Breast epithelium (tissue), 4 donors: Measurements from ENCODE around the gene GNB1. TPM values are rescaled to one million over a fixed set of nuclear protein-coding genes. Genes with fewer than 3 reads are reported as not detected.

Experiments
- DNase-seq, 2 donors: peaks; one replicate each; pipeline ENCODE4 v3.0.0-alpha.2; 2019; ENCODE audit warnings: low spot score in 2 of 2
- H3K27ac ChIP-seq, 2 donors: fragments of 200-600 bp; sonication (generic) in 1 of 2; one replicate each; pipeline ENCODE4 v1.5.1; 2016 to 2019; ENCODE audit warnings: mild to moderate bottlenecking in 1 of 2
- H3K27me3 ChIP-seq, 2 donors: fragments of 200-600 bp; sonication (generic) in 1 of 2; one replicate each; pipeline versions ENCODE4 v1.5.1 to v1.6.0; 2017 to 2019; ENCODE audit warnings: control low read depth in 1 of 2, mild to moderate bottlenecking in 1 of 2
- H3K36me3 ChIP-seq: fragments of 200-600 bp; one replicate; pipeline ENCODE4 v1.5.1; 2019
- H3K4me1 ChIP-seq, 2 donors: fragments of 200-600 bp; sonication (generic); one replicate each; pipeline ENCODE4 v1.5.1; 2016 to 2019; ENCODE audit warnings: control low read depth in 1 of 2
- H3K4me3 ChIP-seq, 3 donors: fragments of 200-600 bp; sonication (generic); 1 replicate in 2 of 3; 2 replicates in 1 of 3; pipeline ENCODE4 v1.5.1; 2016 to 2019; ENCODE audit warnings: mild to moderate bottlenecking in 3 of 3, moderate library complexity in 2 of 3
- H3K9me3 ChIP-seq, 2 donors: fragments of 200-600 bp; sonication (generic) in 1 of 2; one replicate each; pipeline ENCODE4 v1.5.1; 2016 to 2019; ENCODE audit warnings: control low read depth in 1 of 2
- POLR2A ChIP-seq: fragments of 450-650 bp; IDR thresholded peaks from one replicate; pipeline ENCODE4 v1.6.1; 2016; ENCODE audit warnings: antibody characterized with exemption, mild to moderate bottlenecking, moderate library complexity
- POLR2AphosphoS5 ChIP-seq, 3 donors: sonication (generic); formaldehyde crosslinking; IDR thresholded peaks; one replicate each; pipeline ENCODE4 v1.6.1; 2017; ENCODE audit warnings: antibody characterized with exemption in 3 of 3
- intact Hi-C: fragments of 100-400 bp; cut with DNase I; formaldehyde crosslinking; loops from one replicate; pipeline ENCODE4 v1.15.1; 2023; ENCODE audit warnings: low total_unique reads
- total RNA-seq, 3 donors: library from RNA; depleted of rRNA; stranded (reverse); fragments of >200 nt; gene quantifications; one replicate each; pipeline ENCODE4 v1.1.0, GENCODE V29; 2016
- TF ChIP-seq, protein P1 (sequence below), 3 donors: fragments of 450-650 bp; IDR thresholded peaks; one replicate each; pipeline ENCODE4 v1.5.1; 2016 to 2017; ENCODE audit warnings: antibody characterized with exemption in 3 of 3, mild to moderate bottlenecking in 3 of 3, moderate library complexity in 3 of 3

GNB1 gene
- total RNA-seq, 3 donors from 2014 or later = 108 to 138 (median 123) TPM

DNA sequence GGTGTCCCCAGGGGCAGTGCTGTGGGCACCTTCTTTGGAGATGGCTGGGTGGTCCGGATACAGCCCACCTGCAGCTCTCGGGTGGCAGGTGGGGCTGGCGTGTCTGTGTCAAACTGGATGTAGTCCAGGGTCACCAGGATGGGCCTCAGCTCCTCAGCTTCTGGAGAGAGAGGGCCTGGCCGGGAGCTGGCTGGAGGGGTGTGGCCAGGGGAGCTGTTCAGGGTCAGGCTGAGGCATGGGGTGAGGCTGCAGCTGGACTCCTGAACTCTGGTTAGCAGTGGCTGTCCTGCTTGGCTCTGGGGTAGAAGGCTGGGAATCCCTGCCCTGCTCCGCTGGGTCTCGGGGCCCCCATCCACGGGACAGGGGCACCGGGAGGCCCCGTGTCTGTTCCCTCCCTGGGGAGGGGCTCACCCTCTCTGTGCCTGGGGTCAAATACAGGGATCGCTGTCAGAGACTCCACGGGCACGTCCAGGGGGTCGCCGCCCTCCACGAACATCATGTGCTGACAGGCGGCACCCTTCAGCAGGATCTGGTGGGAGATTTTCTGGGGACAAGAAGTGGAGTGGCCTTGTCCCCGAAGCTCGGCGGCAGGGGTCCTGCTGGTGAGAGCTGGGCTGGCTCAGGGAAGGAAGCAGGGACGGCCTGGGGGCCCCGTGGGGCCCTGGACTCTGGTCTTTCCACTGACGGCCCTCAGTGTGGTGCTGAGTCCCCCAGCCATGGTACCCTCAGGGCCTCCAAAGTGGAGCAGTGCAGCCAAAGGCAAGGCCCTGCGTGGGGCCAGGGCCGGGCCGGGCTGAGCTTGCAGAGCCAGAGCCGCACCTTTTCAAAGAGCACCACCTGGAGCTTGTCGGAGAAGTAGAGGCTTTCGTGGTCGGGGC is 32.3 kb upstream of the GNB1 start:
- no peaks in the 10 kb centered on the region for H3K9me3 ChIP-seq
- peaks cover 5 to 6% of the 10 kb centered on the region in 2 donors for H3K4me1 ChIP-seq
- no peak overlapping the region for H3K27ac ChIP-seq
- H3K36me3 ChIP-seq = no peaks in the 10 kb centered on the region
- no peak overlapping the region for H3K4me3 ChIP-seq
- intact Hi-C loops = no loop called here
- no peak for TF ChIP-seq POLR2A
- TF ChIP-seq, protein P1, sequence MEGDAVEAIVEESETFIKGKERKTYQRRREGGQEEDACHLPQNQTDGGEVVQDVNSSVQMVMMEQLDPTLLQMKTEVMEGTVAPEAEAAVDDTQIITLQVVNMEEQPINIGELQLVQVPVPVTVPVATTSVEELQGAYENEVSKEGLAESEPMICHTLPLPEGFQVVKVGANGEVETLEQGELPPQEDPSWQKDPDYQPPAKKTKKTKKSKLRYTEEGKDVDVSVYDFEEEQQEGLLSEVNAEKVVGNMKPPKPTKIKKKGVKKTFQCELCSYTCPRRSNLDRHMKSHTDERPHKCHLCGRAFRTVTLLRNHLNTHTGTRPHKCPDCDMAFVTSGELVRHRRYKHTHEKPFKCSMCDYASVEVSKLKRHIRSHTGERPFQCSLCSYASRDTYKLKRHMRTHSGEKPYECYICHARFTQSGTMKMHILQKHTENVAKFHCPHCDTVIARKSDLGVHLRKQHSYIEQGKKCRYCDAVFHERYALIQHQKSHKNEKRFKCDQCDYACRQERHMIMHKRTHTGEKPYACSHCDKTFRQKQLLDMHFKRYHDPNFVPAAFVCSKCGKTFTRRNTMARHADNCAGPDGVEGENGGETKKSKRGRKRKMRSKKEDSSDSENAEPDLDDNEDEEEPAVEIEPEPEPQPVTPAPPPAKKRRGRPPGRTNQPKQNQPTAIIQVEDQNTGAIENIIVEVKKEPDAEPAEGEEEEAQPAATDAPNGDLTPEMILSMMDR (IDR thresholded peaks at IDR 0.05) = no peak
- TF ChIP-seq POLR2AphosphoS5 (IDR thresholded peaks at IDR 0.05) = no peak
- no peak for DNase-seq
- no peaks in the 10 kb centered on the region for H3K27me3 ChIP-seq

DNA sequence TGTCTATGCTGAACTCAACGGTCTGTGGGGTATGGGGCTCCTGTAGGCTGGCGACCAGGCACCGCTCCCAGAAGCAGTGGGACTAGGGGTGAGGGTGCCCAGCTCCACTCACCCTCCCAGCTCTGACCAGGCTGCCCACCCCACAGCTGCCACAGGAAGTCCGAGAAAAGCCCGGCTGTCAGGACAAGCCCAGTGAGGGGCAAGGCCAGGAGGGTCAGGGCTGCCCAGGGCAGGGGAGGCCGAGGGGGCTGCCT is 31.7 kb upstream of the GNB1 start:
- intact Hi-C loops = no loop called here
- H3K36me3 ChIP-seq = no peaks in the 10 kb centered on the region
- H3K27ac ChIP-seq = no peak overlapping the region
- H3K4me3 ChIP-seq = no peak overlapping the region
- peaks cover 6% of the 10 kb centered on the region in 2 donors for H3K4me1 ChIP-seq
- no peaks in the 10 kb centered on the region for H3K27me3 ChIP-seq
- no peak for DNase-seq
- no peaks in the 10 kb centered on the region for H3K9me3 ChIP-seq
- TF ChIP-seq, protein P1 (IDR thresholded peaks at IDR 0.05) = no peak
- TF ChIP-seq POLR2AphosphoS5 (IDR thresholded peaks at IDR 0.05) (no peak), POLR2A (no peak)

DNA sequence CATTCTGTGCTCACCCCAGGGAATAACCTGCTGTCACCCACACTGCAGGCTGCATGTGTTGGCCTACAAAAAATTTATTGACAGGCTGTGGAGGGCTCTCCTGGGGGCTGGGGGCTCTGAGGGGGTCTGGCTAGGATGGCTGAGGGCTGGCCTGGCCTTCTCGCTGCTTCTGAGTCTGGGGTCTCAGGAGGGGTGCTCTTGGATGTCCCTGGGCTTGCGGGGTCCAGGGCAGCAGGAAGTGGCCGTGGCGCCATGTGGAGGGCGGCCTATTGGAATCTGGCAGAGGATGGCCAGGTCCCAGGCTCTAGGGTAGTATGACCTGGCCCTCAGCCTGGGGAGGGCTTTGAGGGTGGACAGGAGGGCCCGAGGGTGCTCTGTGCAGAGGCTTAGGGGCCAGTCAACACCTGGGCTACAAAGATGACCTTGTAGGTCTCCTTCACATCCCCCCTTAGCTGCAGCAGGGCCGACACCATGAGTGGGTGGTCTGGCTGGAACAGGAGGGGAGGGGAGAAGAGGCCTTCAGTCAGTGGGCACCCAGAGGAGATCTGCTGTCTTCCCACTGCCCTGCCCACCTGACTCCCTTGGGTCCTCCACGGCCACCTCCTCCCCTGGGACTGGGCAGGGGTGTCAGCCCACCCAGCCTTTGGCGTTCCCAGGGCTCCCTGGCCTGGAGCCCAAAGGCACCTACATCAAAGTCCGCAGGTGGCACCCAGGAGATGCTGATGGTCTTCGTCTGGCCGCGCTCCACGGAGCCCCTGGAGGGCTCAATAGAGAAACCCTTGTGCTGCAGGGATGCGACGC is 31.2 kb upstream of the GNB1 start:
- DNase-seq = no peak
- TF ChIP-seq POLR2A = no peak
- TF ChIP-seq POLR2AphosphoS5 (IDR thresholded peaks at IDR 0.05) = no peak
- TF ChIP-seq, protein P1 (IDR thresholded peaks at IDR 0.05) = no peak
- Histone ChIP-seq H3K36me3 (no peaks in the 10 kb centered on the region), H3K27ac (no peak overlapping the region), H3K27me3 (no peaks in the 10 kb centered on the region), H3K9me3 (no peaks in the 10 kb centered on the region), H3K4me1 (peaks cover 6% of the 10 kb centered on the region in 2 donors), H3K4me3 (no peak overlapping the region)
- intact Hi-C loops = no loop called here

DNA sequence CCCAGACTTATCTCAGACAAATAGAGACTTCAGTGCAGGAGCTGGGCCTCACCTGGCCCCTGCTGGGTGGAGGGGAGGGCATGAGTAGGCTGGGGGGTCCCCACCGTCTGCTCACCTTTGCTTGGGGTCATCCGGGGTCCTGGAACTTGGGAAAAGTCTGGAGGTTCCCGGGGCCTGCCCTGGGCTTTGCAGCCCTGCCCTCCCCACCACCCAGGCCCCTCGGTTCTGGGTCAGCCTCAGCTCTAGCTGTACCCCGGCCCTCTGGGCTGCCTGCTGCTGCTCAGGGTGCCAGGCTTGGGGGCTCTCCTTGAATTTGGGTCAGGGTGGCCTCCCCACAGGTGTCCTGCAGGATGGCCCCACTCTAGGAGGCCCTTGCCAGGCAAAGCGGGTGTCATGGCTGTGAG is 30.6 kb upstream of the GNB1 start:
- H3K4me1 ChIP-seq = peaks cover 6% of the 10 kb centered on the region in 2 donors
- H3K9me3 ChIP-seq = no peaks in the 10 kb centered on the region
- H3K27ac ChIP-seq = no peak overlapping the region
- H3K27me3 ChIP-seq = no peaks in the 10 kb centered on the region
- intact Hi-C loops = no loop called here
- TF ChIP-seq POLR2AphosphoS5 (IDR thresholded peaks at IDR 0.05) (no peak), POLR2A (no peak)
- TF ChIP-seq, protein P1 (IDR thresholded peaks at IDR 0.05) = no peak
- H3K4me3 ChIP-seq = no peak overlapping the region
- DNase-seq = no peak
- no peaks in the 10 kb centered on the region for H3K36me3 ChIP-seq
